C4-2B (cell line): ENCODE measurements around the gene CDHR5.
A peak's percentile ranks its signal among the peaks of the same experiment; 100 is the strongest.

Source experiments
- H3K27ac ChIP-seq: fragments of 450-650 bp; 2 replicates; pipeline ENCODE4 v1.5.1; 2017
- CTCF ChIP-seq: fragments of 450-650 bp; conservative IDR thresholded peaks from 2 replicates; pipeline ENCODE4 v1.5.1; 2017; ENCODE audit warnings: mild to moderate bottlenecking
- ZFX ChIP-seq: fragments of 450-650 bp; IDR thresholded peaks from 2 replicates; pipeline ENCODE4 v1.6.1; 2017

CDHR5 gene

GRCh38 chr11:615504-616319 is 9.0 kb downstream of the CDHR5 start, which contains the start of gene IRF7:
Gene IRF7 (minus strand): TSS chr11:615950. CDS start chr11:615364, 586 bp downstream.
- no peak; the same call in 1 of the 2 replicates for TF ChIP-seq ZFX
- no peak for TF ChIP-seq CTCF
- H3K27ac ChIP-seq = peak within 1 kb of the TSS; percentile 78

- 0 out of 2 replicates have a peak, but pooled peaks have one; percentile 61 for TF ChIP-seq ZFX
- no peak for TF ChIP-seq CTCF
- peak overlapping the region; percentile 78 for H3K27ac ChIP-seq
Observed at GRCh38 chr11:614623-615503, 9.9 kb downstream of the CDHR5 start.

GRCh38 chr11:614021-614622 is 10.6 kb downstream of the CDHR5 start:
- TF ChIP-seq CTCF (no peak), ZFX (no peak)
- peak overlapping the region; percentile 78 for H3K27ac ChIP-seq

GRCh38 chr11:613369-613968 is 11.3 kb downstream of the CDHR5 start:
- no peak for TF ChIP-seq ZFX
- TF ChIP-seq CTCF = no peak
- H3K27ac ChIP-seq = peak overlapping the region; percentile 78

- TF ChIP-seq ZFX (no peak), CTCF (no peak)
- H3K27ac ChIP-seq = peak overlapping the region; percentile 8; the same call in 1 of the 2 replicates
Observed at GRCh38 chr11:612961-613300, 11.8 kb downstream of the CDHR5 start.

GRCh38 chr11:612201-612960 is 12.4 kb downstream of the CDHR5 start:
- no peak overlapping the region; the same call in 1 of the 2 replicates for H3K27ac ChIP-seq
- no peak for TF ChIP-seq ZFX
- TF ChIP-seq CTCF = no peak
